Measurements from ENCODE around the gene SLC1A4.
"Not testable (repeated sequence)": the region's sequence is repeated elsewhere in the genome, so short reads cannot be mapped to it uniquely, and the experiment has no call there.

The SLC1A4 gene

DNA sequence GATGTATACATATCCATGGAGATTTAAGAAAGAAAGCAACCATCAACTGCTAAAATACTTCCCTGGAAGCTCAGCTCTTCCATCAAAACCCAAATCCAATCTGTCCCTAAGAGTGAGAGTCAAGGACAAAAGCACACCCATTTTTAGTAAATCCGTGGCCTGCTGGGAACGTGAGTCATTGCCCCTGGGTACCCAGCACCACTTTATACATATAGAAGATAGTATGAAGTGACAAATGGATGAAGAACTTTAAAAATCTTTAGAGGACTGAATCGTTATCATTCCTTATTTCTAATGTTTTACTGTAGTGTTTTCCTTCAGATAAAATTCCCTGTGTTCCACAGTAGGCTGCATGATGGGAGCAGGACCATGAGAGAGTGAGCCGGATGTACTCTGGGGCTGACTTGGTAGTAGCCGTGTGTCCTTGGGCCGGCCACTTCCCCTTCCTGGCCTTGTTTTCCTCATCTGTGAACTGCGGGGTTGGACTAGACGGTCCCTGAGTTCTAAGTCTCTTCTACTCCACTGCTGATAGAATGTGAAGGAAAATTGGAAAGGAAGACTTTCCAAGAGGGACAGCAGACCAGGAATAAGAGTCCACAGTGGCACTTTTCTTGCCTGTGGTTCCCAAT, 38.5 kb downstream of the SLC1A4 start:
- no peak for DNase-seq

DNA sequence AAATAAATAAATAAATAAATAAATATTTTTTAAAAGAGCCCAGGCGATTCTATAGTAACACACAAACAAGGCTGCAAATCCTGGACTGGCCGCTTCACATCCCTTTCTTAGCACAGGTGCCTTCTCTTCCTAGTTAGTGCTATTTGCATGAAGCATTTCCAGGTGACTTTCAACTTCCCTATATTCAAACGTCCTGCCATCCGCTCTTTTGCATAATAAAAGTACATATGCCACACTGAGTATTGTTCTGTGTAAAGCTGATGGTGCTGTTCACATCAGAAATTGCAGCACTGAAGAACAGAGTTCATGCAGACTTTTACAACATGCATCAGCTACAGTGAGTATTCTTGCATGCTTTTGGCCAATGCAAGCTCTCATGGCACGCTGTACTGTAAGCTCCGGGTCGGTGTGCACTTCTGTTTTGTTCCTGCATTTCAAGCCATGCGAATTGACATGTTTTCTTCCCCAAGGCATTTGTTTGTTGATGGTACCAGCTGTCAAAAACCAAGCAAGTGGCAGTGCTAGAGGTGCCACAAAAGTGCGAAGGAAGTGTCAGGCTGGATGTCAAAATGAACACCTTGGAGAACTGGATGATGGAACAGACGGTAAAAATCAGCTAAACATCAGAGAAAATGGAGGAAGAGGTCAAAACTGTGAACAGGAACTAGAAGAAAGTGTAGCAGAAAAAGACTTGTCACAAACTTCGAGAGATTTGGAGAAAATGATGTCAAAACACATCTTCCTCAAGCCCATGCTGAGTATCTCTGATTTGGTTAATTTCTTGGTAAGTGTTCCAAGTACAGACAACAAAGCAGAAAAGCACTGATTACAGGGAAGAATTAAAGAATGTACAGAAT, 41.5 kb downstream of the SLC1A4 start:
- no peak for DNase-seq

DNA sequence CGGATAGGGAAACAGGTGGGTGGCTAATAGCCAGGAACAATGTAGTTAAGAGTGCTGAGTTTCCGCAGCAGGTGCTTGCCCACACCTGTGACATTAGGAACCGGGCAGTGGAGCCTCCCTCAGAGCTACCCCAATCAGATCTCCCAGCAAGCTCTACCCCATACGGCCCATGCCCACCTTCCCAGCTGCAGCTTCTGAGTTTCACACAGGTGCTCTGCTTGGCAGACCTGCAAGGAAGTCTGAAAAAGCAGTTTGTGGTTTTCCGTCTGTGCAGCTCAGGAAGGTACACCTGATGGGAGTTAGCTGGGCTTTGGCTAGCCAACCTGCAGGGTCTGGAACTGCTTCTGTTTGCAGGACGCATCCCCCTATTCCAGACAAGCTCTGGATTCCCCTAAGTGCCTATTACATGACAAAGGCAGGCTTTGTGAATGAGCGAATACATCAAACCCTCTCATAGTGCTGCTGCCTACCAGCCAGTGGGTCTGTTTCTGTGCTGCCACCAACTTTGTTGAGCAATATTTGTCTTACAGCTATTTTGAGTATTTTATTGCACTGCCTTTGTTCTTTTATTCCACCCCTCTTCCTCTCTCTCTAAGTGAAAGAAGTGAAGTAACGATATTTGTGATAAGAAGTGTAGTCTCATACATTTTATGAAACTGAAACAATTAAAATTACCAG, 42.3 kb downstream of the SLC1A4 start:
- peak; percentile 74 for DNase-seq

DNA sequence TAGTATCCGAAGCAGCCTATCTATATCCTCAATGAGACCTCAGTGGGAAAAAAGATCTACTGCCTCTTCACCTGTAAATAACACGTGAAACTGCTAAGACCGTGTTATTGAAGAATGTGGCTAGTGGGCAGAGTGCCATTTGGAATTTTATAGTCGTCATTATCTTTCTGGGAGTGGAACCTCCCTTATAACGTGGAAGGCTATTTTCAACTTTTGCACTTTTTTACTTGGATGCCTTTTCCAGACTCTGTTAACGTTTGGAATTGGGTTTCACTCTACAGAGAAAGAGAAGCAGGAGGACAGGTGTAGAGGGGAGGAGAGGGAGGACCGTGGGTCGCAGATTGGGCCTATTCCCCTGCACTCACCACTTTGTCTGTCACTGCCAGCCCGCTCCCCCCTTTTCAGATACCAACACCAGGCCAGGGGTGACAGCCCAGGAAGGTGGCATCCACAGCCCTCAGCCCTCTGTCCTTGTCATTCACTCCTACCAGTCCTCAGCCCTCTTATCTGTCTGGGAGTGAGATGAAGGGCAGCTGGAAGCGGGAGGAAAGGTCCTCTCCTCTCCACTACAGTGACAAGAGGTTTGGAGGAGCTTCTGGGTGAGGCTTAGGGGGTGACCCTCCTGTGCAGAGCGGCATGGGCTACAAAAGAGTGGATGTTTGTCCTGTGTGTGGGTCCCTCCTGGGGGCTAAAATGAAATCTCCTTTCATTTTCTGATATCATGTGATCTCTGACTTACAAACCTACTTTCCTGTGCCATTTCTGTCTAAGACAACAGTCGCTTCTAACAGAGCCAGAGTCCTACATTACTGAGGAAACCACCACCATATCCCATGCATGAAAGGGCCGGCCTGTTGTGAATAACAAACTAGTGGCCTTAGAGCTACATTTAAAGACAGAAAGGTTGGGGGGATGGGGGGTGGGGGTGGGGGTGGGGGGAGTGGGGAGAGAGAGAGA, 43.1 kb downstream of the SLC1A4 start:
- DNase-seq: no peak

DNA sequence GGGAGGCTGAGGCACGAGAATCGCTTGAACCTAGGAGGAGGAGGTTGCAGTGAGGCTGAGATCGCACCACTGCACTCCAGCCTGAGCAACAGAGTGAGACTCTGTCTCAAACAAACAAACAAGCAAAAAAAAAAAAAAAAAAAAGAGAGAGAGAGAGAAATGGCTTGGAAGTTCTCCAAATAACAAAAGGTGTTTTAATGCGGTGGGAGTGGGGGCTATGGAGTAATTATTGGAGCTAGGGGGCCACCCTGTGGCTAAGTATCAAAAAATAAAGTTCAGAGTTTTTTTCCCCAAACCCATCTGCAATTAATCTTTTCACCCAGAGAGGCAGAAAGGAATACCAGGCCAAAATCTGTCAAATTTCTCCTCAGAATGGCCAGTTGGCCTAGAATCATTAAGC, 44.0 kb downstream of the SLC1A4 start:
- DNase-seq: no peak

DNA sequence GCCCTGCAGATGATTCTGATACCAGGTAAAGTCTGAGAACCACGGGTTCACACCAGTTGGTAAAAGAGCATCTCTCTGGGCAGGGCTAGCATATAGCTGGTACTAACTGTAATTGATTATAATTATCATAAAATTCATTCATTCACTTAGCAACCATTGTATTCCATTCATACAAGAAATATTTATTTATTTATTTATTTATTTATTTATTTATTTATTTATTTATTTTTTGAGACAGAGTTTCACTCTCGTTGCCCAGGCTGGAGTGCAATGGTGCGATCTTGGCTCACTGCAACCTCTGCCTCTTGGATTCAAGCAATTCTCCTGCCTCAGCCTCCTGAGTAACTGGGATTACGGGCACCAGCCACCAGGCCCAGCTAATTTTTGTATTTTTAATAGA, 44.5 kb downstream of the SLC1A4 start:
- DNase-seq: not testable (repeated sequence)

DNA sequence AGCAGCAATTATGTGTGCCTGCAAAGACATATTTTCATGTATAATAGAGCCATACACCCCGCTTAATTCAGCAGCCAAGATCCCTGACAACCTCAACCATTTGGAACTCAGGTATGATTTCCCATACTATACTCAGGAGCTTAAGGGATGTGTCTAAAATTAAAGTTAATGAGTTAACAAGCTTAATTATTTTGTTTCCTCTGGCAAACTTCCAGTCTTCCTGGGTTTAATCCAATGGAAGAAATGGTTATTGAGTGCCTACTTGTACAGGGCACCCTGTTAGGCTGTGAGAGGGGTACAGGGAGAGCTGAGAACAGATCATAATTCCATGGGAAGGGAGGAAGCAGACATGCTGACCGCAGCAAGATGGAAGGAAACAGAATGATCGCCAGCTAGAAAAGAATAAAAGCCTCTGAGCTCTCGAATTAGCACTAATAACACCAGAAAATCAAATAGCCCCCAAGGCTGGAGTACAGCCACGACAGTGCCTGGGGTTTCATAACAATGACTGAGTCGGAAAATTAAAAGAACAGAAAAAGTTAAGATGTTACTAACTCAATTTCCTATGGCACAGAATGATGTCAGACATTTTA, 46.2 kb downstream of the SLC1A4 start:
- no peak for DNase-seq

DNA sequence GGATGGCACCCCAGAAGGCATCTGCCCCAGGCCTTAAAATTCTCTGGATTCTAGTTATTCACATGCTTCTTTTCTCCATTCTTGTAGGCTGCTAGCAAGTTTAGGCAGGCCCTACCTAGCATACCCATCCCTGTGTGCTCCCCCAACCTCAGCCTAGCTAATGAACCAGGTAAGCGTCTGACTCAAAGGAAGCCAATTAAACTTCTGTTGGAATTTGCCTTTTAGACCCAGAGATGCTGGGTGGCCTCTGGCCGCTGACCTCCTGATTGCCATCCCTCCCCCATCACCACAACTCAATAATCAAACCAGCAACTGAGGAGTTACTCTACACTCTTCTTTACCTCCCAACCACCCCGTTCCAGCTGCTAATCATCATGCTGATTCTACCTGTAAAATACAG, 48.0 kb downstream of the SLC1A4 start:
- DNase-seq: no peak

DNA sequence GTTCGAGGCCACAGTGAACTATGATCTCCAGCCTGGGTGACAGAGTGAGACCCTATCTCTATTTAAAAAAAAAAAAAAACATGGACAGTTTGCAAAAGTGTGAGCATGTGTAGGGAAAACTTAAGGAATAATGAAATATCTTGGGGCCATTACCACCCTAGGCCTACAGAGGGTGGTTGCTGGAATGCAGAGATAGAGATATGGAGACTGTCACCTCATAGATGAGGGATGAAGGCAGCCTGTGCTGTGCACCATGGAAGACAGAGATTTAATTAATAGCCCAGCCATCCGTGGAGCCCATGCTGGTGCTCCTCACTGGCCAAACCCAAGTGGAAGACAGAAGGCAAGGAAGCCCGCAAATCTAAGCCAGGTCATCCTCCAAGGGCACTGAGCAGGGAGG, 50.4 kb downstream of the SLC1A4 start:
- DNase-seq: no peak

DNA sequence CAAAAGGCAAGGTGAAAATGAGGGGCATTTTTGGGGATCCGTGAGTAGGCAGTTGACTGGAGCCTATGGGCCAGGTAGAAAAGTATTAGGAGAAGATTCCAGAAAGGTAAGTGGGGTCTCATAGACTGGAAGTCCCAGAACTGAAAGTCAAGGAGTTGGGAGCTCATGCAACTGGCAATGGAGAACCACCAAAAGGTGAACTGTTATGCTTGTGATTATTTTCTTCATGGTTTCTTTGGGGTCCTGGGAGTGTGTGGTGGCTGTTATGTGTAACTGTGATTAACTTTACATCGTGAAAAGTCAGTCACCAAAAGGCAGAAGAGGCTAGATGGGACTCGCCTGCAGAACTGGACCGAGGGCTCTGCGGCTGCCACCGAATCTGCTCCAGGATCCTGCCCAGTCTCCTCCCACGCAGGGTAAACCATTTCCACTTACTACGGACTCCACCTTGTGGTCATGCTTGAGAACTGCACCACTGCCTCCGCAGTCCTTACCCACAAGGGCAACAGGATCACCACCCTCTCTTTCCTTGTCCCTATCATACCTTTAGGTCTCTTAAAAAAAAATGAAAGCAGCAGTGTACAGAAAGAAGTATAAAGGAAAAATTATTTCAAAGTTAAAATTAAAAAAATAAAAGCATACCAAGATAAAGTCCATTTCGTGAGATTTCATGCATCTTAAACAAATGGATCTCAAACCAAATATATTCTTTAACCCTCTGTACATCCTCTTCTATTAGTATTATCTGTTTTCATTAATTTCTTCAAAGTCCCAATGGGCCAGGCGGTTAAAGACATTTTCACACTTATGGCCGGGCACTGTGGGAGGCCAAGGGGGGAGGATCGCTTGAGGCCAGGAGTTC, 51.4 kb downstream of the SLC1A4 start:
- peak; percentile 73 for DNase-seq

DNA sequence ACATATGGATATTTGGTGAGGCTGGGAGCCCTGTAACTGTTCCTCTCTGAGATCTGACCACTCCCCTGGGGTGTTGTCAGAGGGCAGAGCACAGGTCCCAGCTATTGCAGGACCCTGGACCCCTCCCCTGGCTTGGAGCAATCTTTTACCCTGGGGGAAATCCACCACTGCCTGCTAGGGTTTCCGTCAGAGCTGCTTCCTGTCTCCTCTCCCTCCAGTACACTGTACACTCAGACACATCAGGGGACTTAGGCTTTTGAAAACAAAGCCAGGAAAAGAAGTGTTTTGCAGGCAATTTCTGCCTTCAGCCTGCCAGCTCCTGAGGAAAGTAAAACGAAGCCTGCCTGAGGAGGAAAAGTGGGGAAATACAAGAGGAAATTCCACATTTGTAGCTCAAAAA, 53.8 kb downstream of the SLC1A4 start:
- no peak for DNase-seq

DNA sequence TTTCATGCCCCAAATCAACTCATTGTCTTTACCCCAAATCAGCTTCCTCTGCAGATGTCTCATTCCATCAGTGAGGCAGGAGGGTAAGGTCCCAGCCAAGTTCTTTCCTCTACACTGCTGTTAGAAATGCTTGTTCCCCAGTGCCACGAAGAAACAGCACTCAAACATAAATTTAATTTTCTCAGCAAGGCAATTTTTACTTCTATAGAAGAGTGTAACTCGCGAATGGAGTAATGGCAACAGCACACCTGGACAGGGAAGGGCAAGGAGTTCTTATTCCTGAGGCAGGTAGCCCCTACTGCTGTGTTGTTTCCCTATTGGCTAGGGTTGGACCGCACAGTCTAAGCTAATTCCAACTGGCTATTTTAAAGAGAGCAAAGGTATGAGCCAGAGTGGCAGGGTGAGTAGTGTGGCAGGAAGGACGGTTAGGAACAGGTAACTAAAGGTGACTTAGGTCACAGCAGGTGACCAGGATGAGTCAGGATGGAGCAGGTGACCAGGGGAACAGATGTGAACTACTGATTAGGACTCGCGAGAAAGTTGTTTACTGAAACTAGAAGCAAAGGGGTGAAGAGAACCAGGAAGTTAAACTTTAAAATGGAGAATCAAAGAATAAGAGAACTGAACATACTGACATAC, 55.0 kb downstream of the SLC1A4 start:
- no peak for DNase-seq

DNA sequence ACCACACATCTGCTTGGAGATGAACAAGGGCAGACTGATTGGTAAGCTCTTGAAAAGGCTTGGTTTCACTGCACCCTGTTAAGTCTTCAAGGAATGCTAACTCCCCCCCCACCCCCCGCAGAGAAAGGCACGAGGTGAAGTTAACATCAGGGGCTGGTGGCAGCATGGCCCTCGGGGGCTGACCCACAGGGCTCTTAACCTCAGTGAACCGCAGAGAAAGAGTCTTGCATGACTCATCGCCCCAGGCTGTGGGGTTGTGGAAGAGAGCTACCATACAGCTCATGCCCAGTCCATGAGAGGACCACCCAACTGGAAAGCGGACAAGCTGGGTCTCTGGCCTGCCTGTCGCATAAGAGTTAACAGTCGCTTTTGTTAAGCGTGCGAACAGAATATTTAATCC, 56.5 kb downstream of the SLC1A4 start:
- no peak for DNase-seq

DNA sequence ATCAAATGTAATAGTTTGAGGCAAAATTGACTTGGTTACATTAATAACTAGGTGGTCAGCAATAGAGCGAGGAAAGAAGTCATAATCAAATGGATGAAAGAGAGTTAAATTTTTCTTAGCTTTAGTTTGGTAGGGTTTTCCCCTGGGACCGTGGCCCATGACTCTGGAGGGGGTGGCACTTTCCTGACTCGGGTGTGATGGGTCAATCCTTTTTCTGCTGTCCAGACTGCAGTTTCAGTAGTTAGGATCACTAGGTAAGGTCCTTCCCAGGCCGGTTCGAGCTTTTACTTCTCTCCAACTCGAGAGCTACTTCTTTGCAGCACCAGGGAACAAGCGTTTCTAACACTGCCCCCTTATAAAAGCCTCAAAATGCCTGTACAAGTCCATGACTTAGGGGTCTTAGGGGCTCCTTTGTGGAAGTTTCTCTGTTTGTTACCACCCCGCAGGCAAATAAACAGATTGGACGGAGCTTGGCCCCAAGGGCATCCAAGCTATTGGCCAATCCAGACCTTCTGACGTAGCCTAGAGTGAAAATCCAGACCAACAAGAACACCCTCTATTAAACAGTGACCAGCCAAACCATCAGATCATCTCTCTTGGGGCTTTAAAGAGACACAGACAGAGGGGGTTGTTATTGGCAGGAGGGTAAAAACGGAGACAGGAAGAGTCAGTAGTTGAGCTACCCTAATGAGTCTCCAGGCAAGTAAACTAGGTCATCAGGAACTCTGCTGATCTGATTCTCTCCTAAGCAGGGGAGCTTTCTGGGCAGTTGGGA, 57.6 kb downstream of the SLC1A4 start:
- no peak for DNase-seq

DNA sequence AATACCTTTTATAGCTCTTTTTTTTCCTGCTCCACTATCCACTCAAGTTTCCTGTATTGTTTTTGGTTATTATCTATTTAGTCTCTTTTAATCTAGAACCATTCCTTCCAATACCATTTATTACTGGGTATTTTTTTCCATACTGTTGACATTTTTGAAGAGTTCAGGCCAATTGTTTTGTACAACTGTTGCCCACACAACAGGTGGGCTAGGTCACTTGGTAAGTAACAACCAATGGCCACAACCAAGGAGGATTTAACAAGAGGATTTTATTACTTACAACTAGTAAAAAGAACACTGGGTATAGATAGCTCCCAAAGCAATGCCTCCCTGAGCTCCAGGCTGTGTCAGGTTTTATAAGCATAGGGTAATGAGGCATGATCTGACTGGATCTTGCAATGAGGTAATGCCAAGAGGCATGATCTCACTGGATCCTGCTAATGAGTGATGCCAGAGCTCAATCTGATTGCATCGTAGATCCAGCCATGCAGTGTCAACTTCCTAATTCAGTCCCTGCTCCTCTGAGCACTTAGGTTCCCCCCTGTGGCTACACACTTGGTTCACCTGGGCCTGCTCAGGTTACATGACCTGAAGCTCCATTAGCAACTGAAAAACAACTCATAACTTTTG, 59.9 kb downstream of the SLC1A4 start:
- DNase-seq: no peak

DNA sequence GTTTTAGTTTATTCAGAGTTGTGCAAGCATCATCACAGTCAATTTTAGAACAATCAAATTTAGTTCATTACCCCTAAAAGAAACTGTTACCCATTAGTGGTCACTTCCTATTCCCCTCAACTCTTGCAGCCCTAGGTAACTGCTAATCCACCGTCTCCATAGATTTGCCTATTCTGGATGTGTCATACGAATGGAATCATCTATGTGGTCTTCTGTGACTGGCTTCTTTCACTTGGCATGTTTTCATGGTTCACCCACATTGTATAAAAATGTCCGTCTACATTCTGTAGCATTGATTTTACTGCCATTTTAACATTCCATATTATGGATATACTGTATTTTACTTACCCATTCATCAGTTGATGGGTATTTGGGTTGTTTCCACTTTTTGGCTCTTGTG, 61.7 kb downstream of the SLC1A4 start:
- DNase-seq: no peak

DNA sequence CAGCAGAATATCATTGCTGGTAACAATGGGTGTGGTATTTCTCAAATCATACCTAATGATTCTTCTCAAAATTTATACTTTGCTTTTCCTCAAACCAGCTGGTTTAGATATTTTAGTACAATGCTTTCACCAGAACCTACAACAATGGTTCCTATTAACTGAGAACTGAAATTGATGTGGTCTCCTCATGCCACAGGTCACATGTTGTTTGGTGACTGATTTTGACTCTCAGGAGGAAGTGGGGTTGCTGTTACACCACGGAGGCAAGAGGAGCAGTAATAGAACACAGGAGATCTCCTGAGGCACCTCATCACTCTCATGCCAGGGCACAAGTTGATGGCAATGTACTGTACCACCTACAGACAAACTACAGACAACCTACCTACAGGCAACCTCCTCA, 64.0 kb downstream of the SLC1A4 start:
- no peak for DNase-seq

DNA sequence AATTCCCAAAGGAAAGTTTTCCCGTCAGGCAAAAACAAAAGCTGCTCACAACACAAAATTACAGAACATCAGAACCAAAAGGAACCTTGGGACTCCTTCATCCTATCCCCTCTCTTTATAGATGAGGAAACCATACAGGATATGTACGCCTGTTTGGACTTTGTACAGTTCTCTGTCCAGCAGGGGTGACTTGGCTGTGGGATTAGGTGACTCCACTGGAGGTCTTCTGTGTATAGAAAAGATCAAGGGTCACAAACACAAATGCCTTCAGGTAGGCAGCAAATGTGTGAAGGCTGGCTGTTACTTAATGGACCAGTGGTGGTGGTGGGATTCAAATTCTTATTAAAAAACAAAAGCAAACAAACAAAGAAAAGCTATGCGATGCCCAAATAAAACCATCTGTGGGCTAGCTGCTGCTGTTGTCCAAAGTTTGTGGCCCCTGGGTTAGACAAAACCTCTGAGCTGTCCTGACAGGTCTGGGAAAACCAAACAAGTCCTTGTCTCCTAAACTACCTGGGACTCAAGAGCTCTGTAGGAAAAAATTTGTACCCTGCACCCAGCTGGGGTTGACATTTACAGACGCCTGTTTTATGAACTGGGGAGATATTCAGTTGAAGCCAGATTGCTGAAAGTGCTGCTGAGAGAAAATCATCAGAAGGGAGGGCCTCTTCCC, 65.7 kb downstream of the SLC1A4 start:
- no peak for DNase-seq
